OCI-LY7 (cell line): ENCODE results near the gene FGD4.

ENCODE experiments used
- EZH2phosphoT487 ChIP-seq: fragments of 200-600 bp; sonication (generic); IDR thresholded peaks from 2 replicates; pipeline ENCODE4 v1.6.1; 2018; ENCODE audit warnings: low read depth, borderline replicate concordance, mild to moderate bottlenecking, mixed run types, antibody characterized with exemption, low read length, moderate library complexity, mixed read lengths
- TF ChIP-seq, protein P1 (sequence below): fragments of 200-600 bp; sonication (generic); conservative IDR thresholded peaks from 2 replicates; pipeline ENCODE4 v1.5.1; 2014; ENCODE audit warnings: mild to moderate bottlenecking, antibody characterized with exemption, low read length, moderate library complexity, mixed read lengths

DNA sequence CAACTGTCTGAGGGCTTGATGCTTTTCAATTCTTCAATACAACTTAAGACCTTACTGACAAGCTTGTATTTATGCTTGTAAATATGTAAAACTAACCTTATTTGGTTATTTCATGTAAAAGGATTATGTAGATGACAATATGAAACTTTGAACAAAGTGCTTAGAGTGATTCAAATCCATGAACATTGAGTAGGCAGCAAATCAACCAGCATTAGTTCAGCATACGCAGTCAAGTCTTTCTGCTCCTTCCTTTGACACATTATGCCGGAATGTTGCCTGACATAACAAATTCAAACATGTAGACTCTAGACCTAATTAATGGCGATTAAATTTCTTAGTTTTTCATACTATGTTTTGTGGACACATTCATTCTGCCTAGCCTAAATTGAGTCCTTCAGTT lies 105.2 kb downstream of the FGD4 start:
- TF ChIP-seq EZH2phosphoT487: no peak
- TF ChIP-seq, protein P1, sequence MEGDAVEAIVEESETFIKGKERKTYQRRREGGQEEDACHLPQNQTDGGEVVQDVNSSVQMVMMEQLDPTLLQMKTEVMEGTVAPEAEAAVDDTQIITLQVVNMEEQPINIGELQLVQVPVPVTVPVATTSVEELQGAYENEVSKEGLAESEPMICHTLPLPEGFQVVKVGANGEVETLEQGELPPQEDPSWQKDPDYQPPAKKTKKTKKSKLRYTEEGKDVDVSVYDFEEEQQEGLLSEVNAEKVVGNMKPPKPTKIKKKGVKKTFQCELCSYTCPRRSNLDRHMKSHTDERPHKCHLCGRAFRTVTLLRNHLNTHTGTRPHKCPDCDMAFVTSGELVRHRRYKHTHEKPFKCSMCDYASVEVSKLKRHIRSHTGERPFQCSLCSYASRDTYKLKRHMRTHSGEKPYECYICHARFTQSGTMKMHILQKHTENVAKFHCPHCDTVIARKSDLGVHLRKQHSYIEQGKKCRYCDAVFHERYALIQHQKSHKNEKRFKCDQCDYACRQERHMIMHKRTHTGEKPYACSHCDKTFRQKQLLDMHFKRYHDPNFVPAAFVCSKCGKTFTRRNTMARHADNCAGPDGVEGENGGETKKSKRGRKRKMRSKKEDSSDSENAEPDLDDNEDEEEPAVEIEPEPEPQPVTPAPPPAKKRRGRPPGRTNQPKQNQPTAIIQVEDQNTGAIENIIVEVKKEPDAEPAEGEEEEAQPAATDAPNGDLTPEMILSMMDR: no peak
